ENCODE data around the gene IRGQ.
"Not testable (repeated sequence)": the region's sequence is repeated elsewhere in the genome, so short reads cannot be mapped to it uniquely, and the experiment has no call there.

The IRGQ gene

DNA sequence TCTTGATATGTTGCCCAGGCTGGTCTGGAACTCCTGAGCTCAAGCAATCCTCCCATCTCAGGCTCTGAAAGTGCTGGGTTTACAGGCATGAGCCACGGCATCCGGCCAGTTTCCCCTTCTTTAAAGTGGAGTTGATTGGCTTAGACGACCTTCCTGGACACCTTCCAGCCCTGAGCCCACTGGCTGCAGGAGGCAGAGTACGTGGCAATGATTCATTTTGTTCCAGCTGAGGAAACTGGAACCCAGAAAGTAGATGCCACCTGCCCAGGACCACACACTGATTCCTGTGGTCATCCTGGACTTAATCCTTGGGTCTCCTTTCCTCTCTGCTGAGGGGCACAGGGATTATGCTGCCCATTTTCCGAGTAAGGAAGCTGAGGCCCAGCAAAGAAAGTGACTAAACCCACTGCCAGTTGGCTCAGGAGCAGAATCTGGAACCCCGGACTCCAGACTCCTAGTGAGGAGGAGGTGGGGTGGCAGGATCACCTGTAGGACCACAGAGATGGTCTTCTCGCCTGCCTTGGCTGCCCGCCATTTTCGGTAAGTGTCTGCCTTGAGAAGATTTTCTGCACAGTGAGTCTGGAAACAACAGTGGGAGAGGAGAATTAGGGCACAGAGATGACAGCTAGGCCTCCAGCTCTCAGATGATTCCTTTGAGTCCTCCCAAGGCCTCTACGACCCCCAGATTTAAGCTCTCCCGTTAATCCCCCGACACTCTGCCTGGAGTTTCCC is 21.3 kb downstream of the IRGQ start:
- no peak for FAIRE-seq

GRCh38 chr19:43572171-43572588 is 23.8 kb downstream of the IRGQ start:
- FAIRE-seq (no peak), DNase-seq (ENCODE audit: low spot score) (no peak)

More for the DNA sequence above, 21.3 kb downstream of the IRGQ start:
- peak; percentile 29 for DNase-seq (ENCODE audit: low spot score)

DNA sequence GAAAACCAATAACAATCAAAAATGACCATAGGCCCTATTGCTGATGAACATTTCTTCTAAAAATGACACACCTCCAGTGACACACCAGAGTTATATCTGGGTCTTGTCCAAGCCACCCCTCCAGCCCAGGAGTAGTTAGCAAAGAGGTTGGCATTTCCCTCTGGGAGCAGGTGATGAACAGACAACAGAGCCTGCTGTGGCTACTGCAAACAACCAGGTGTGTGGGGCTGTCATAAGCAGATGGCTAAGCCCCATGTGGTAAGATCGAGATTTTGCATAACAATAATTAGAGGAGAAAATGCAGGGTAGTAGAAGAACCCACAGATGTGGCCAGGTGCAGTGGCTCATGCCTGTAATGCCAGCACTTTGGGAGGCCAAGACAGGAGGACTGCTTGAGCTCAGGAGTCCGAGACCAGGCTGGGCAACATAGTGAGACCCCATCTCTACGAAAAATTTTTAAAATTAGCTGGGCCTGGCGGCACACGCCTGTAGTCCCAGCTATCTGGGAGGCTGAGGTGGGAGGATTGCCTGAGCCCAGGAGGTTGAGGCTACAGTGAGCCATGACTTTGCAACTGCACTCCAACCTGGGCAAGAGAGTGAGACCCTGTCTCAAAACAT is 25.7 kb downstream of the IRGQ start:
- DNase-seq (ENCODE audit: low spot score) = no peak

GRCh38 chr19:43569657-43570056 is 26.3 kb downstream of the IRGQ start:
- no peak for FAIRE-seq
- DNase-seq (ENCODE audit: low spot score) = no peak

More for the DNA sequence above, 25.7 kb downstream of the IRGQ start:
- FAIRE-seq = no peak

DNA sequence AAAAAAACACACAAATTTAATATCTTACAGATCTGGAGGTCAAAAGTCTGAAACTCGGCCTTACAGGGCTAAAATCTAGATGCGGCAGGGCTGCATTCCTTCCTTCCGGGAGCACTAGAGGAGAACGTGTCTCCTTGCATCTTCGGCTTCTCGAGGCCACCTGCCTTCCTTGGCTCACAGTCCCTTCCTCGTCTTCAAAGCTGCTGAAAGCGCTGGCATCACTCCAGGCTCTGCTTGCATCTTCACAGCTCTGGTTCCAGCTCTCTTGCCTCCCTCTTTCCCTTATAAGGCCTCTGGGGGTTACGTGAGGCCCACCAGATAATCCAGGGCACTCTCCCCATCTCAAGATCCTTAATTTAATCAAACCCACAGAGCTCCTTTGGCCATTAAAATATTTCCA is 31.1 kb downstream of the IRGQ start:
- no peak for DNase-seq (ENCODE audit: low spot score)
- no peak for FAIRE-seq

DNA sequence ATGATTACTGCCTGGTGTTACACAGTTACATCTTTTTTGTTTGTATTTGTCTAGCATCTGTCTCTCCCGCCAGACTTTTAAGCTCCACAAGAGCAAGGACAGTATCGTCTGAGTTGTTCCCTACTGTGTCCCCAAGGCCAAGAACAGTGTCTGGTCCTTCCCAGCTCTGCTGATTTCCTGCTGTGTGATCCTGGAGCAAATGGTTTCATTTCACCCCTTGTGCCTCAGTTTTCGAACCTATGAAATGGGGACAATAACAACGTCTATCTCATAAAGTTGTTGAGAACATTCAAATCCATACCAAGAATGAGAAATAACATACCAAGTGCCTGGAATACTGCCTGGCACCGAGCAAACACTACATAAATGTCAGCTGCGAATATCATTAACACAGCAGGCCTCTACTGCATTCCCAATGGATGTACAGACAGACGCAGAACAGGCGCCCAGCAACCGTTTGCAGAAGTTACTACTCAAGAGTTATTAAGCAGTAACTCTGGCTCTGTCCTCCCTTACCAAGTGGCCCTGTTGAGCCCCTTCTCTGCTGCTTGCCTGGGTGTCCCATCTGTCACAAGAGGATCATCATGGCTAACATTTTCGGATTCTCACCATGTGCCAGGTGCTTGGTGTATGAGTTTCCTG is 32.0 kb downstream of the IRGQ start:
- FAIRE-seq = no peak
- DNase-seq (ENCODE audit: low spot score) = no peak

GRCh38 chr19:43562698-43563241 is 33.2 kb downstream of the IRGQ start:
- FAIRE-seq = no peak
- peak; percentile 78 for DNase-seq (ENCODE audit: low spot score)

- no peak for FAIRE-seq
- no peak for DNase-seq (ENCODE audit: low spot score)
These were observed 33.7 kb downstream of the IRGQ start for GRCh38 chr19:43562226-43562697.

GRCh38 chr19:43561139-43561970 is 34.6 kb downstream of the IRGQ start:
- DNase-seq (ENCODE audit: low spot score) (no peak), FAIRE-seq (no peak)

DNA sequence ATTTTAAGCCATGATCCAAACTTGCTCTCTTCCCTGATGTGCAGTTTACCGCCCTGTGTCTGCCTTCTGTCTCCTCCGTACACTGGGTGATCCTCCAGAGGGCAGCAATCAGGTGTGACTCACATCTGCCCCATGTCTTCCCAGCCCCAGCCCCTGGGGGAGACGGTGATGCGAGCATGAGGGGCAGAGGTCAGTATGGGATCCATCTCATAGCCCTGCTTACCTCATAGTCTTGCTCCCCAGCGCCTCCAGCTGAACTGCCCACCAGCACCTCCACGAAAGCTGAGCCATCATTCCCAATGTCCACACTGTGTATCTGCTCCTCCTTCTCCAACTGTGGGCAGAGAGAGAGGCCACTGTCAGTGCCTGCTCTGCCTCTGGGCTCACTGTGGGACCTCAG is 35.2 kb downstream of the IRGQ start:
- FAIRE-seq (no peak), DNase-seq (ENCODE audit: low spot score) (peak; percentile 33)

- DNase-seq (ENCODE audit: low spot score) = peak; percentile 72
- no peak for FAIRE-seq
These were observed 40.7 kb downstream of the IRGQ start for GRCh38 chr19:43555185-43555770.

- FAIRE-seq = no peak
- DNase-seq (ENCODE audit: low spot score) = no peak
These were observed 41.5 kb downstream of the IRGQ start for GRCh38 chr19:43554317-43554895.

DNA sequence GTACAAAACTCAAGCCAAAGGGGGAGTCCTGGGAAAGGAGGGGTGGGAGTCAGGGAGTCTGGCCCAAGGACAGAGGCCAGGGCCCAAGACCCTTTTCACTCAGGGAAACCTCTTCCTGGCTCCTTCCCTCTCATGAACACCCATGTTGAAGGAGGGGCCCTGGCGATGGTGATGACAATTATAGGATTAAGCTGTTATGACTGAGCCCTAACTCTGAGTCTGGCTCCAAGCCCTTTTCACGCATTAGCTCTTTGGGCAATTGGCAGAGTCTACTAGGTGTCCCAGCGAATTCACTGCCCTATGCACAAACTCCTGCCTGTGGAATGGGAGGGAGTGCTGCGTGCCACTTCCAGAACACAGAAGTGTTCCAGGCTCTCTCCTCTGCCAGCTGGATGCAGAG is 42.3 kb downstream of the IRGQ start:
- no peak for DNase-seq (ENCODE audit: low spot score)
- FAIRE-seq = no peak

DNA sequence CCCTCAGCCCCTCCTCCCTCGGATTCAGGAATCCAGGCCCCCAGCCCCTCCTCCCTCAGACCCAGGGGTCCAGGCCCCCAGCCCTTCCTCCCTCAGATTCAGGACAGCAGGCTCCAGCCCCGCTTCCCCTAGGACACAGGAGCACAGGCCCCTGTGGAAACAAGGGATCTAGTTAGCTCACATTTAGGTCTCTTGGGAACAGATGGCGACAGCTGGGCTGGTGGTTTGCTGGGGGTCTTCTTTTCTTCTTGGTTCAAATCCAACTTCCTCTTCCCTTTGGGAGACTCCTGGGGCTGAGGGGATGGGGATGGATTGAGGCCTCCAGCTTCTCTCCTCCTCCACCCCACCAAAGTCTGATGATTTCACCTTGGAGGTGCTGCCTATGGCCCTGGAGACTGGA is 43.3 kb downstream of the IRGQ start:
- FAIRE-seq = no peak

DNA sequence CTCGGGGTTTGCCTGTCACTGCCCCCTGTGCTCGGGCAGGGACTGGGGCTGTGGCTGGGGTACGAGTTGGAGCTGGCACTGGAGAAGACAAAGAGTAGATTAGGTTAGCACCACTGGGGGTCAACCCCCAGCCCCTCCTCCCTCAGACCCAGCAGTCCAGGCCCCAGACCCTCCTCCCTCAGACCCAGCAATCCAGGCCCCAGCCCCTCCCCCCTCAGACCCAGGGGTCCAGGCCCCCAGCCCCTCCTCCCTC is 43.8 kb downstream of the IRGQ start:
- DNase-seq (ENCODE audit: low spot score) (no peak), FAIRE-seq (no peak)

More for the DNA sequence above, 43.3 kb downstream of the IRGQ start:
- DNase-seq (ENCODE audit: low spot score) = no peak

DNA sequence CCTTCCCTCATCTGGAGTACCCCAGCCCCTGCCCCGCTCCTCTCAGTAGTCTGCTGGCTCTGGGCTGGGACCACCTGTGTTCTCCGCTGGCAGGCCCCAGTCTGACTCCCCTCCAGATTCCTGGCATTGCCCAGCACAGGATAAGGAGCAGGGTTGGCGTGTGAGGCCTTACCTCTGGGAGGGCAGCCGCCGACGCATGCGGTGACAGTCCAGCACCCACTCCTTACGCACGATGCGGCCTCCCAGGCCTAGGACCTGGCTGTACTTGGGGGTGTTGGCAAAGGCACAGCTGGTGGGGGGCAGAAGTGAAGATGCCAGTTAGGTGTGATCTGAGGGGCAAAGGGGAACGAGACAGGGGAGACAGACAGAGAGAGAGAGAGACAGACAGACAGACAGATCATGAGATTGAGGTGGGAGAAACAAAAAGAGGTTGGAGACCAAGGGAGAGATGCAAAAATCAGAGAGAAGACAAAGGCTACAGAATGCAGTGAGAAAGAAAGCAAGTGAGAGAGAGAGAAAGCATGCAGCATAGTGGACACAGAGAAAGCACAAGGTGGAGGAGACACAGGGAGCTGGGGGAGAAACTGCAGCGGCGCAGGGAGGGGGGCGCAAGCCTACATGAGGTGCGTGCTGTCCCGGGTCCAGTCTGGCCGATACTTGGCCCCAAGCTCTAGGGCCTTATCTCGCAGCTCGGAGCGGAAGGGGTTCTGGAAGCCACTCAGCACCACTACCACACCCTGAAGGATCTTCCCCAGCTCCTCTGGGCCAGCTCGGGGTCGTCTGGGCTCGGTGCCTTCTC is 44.3 kb downstream of the IRGQ start:
- DNase-seq (ENCODE audit: low spot score) (no peak), FAIRE-seq (no peak)

DNA sequence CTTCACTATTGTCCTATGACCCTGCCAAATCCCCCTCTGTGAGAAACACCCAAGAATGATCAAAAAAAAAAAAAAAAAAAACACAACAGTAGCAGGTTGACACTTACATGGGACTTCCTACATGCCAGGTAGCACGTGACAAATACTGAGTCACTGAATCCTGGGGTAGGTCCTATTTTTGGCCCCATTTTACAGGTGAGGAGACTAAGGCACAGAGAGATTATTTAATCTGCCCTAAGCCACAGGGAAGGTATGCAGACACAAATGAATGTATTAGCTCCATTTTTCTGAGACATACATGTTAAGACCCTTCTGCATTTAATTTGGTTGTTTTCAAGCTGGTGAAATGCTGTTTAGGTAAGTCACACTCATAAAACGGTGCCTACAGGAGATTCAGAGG is 47.2 kb downstream of the IRGQ start:
- FAIRE-seq (no peak), DNase-seq (ENCODE audit: low spot score) (no peak)

DNA sequence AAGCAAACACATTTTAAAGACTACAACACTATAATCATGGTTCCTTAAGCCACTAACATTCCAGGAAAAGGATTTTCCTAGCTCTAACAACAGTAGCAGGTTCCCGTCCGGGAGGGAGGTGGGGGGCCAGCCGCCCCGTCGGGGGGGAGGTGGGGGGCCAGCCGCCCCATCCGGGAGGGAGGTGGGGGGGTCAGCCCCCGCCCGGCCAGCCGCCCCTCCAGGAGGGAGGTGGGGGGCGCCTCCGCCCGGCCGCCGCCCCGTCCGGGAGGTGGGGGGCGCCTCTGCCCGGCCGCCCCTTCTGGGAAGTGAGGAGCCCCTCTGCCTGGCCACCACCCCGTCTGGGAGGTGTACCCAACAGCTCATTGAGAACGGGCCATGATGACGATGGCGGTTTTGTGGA is 48.0 kb downstream of the IRGQ start:
- not testable (repeated sequence) for DNase-seq (ENCODE audit: low spot score); FAIRE-seq

DNA sequence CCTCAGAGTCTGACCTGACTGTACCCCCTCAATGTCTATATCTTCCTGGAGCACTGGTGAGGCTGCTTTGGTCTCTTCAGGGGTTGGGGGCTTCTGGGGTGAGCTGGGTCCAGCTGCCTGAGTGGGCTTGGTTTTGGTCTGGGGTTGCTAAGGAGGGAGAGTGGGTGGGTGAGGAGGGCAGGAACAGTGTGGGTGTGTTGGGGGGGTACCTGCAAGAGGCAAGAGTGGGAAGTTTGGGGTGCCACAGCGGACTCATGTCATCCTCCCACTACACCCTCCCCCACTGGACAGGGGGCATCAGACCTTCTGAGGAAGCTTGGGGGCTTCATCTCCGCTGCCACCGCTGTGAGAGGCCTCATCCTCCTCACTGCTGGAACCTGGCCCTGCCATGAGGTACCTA is 49.4 kb downstream of the IRGQ start:
- no peak for DNase-seq (ENCODE audit: low spot score)
- no peak for FAIRE-seq

DNA sequence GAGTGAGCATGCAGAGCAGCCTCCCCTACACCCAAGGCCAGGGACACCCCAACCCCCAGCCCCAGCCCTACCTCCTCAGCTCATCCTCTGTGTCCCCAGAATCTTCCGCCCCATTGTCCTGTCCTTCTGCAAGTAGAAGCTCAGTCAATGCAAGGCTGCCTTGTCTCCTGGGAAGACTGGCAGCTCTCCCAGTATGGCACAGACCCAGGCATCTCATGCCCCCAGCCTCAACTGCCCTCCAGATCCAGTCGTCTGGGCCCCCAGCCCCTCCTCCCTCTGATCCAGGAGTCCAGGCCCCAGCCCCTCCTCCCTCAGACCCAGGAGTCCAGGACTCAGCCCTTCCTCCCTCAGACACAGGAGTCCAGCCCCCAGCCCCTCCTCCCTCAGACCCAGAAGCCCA is 50.0 kb downstream of the IRGQ start:
- FAIRE-seq (no peak), DNase-seq (ENCODE audit: low spot score) (no peak)
